H9 (cell line): ENCODE data around the gene TMCC3. TPM values are rescaled to one million over a fixed set of nuclear protein-coding genes. Genes with fewer than 3 reads are reported as not detected.

Experiments
- DNase-seq: peaks from one replicate; pipeline ENCODE4 v3.0.0-alpha.2; 2017
- H2AFZ ChIP-seq: one replicate; pipeline ENCODE4 v1.6.1; 2013; ENCODE audit warnings: mild to moderate bottlenecking, low read length, control low read depth, moderate library complexity
- H2AK5ac ChIP-seq: 2 replicates; pipeline ENCODE4 v1.6.1; 2013; ENCODE audit warnings: low read length, control low read depth, mixed read lengths; ENCODE audit not compliant: insufficient read length
- H2BK120ac ChIP-seq: one replicate; pipeline ENCODE4 v1.6.1; 2013; ENCODE audit warnings: low read depth, mild to moderate bottlenecking, low read length, control low read depth, inconsistent platforms; ENCODE audit not compliant: poor library complexity, severe bottlenecking
- H2BK12ac ChIP-seq: 2 replicates; pipeline ENCODE4 v1.6.1; 2013; ENCODE audit warnings: low read length, control low read depth, mixed read lengths, low read depth; ENCODE audit not compliant: insufficient read length
- H2BK15ac ChIP-seq: 2 replicates; pipeline ENCODE4 v1.6.1; 2013; ENCODE audit warnings: low read depth, low read length, control low read depth
- H2BK20ac ChIP-seq: one replicate; pipeline ENCODE4 v1.6.1; 2013; ENCODE audit warnings: low read depth, mild to moderate bottlenecking, low read length, control low read depth, inconsistent platforms; ENCODE audit not compliant: poor library complexity, severe bottlenecking
- H2BK5ac ChIP-seq: 2 replicates; pipeline ENCODE4 v1.6.1; 2013; ENCODE audit warnings: low read length, control low read depth, mixed read lengths; ENCODE audit not compliant: insufficient read length
- H3K14ac ChIP-seq: 2 replicates; pipeline ENCODE4 v1.6.1; 2013; ENCODE audit warnings: low read length, control low read depth; ENCODE audit not compliant: insufficient read depth
- H3K18ac ChIP-seq: 2 replicates; pipeline ENCODE4 v1.6.1; 2013; ENCODE audit warnings: low read depth, mild to moderate bottlenecking, mixed read lengths, low read length, control low read depth; ENCODE audit not compliant: insufficient read length
- H3K23ac ChIP-seq: 2 replicates; pipeline ENCODE4 v1.6.1; 2013; ENCODE audit warnings: low read length, control low read depth, mixed read lengths, low read depth; ENCODE audit not compliant: insufficient read length
- H3K23me2 ChIP-seq: 2 replicates; pipeline ENCODE4 v1.6.1; 2013; ENCODE audit warnings: low read depth, mild to moderate bottlenecking, mixed read lengths, low read length, control low read depth; ENCODE audit not compliant: insufficient read length, poor library complexity, severe bottlenecking
- H3K27ac ChIP-seq: 2 replicates; pipeline ENCODE4 v1.5.1; 2013; ENCODE audit warnings: low read length, control low read depth, mixed read lengths, low read depth; ENCODE audit not compliant: insufficient read length
- H3K27me3 ChIP-seq: 2 replicates; pipeline ENCODE4 v1.6.1; 2013; ENCODE audit warnings: low read length, control low read depth, inconsistent platforms; ENCODE audit not compliant: insufficient read depth
- H3K4ac ChIP-seq: 2 replicates; pipeline ENCODE4 v1.6.1; 2013; ENCODE audit warnings: low read depth, mild to moderate bottlenecking, control low read depth, inconsistent platforms, low read length, moderate library complexity
- H3K4me1 ChIP-seq: 2 replicates; pipeline ENCODE4 v1.6.1; 2013; ENCODE audit warnings: low read length, control low read depth, inconsistent platforms; ENCODE audit not compliant: insufficient read depth
- H3K4me2 ChIP-seq: 2 replicates; pipeline ENCODE4 v1.6.1; 2013; ENCODE audit warnings: low read length, control low read depth, mixed read lengths; ENCODE audit not compliant: insufficient read length, insufficient read depth
- H3K56ac ChIP-seq: 2 replicates; pipeline ENCODE4 v1.6.1; 2013; ENCODE audit warnings: low read depth, mild to moderate bottlenecking, mixed read lengths, low read length, control low read depth; ENCODE audit not compliant: insufficient read length
- H3K79me1 ChIP-seq: 2 replicates; pipeline ENCODE4 v1.6.1; 2013; ENCODE audit warnings: low read depth, mild to moderate bottlenecking, moderate library complexity, low read length, control low read depth, inconsistent platforms; ENCODE audit not compliant: insufficient read depth, poor library complexity, severe bottlenecking
- H3K79me2 ChIP-seq: 2 replicates; pipeline ENCODE4 v1.6.1; 2013; ENCODE audit warnings: low read length, control low read depth, inconsistent platforms; ENCODE audit not compliant: insufficient read depth
- H3K9ac ChIP-seq: 2 replicates; pipeline ENCODE4 v1.6.1; 2013; ENCODE audit warnings: low read length, control low read depth, mixed read lengths; ENCODE audit not compliant: insufficient read length; ENCODE audit errors: extremely low read depth
- H3K9me3 ChIP-seq: one replicate; pipeline ENCODE4 v1.6.1; 2013; ENCODE audit warnings: low read depth, low read length, inconsistent platforms; ENCODE audit not compliant: control insufficient read depth
- H3T11ph ChIP-seq: one replicate; pipeline ENCODE4 v1.6.1; 2013; ENCODE audit warnings: mild to moderate bottlenecking, low read length, control low read depth, inconsistent platforms
- H4K20me1 ChIP-seq: one replicate; pipeline ENCODE4 v1.6.1; 2013; ENCODE audit not compliant: control insufficient read depth, insufficient read length, insufficient read depth
- H4K5ac ChIP-seq: 2 replicates; pipeline ENCODE4 v1.6.1; 2013; ENCODE audit warnings: low read depth, mild to moderate bottlenecking, mixed read lengths, low read length, control low read depth; ENCODE audit not compliant: insufficient read length
- H4K8ac ChIP-seq: replicated peaks from 2 replicates; pipeline ENCODE4 v1.6.1; 2013; ENCODE audit warnings: low read length, control low read depth, mixed read lengths, low read depth; ENCODE audit not compliant: insufficient read length
- H4K91ac ChIP-seq: 2 replicates; pipeline ENCODE4 v1.6.1; 2013; ENCODE audit warnings: low read depth, mild to moderate bottlenecking, moderate library complexity, mixed read lengths, low read length, control low read depth; ENCODE audit not compliant: insufficient read length
- H3K27ac Mint-ChIP-seq, 3 experiments: 2 replicates in 2 of 3; 3 replicates in 1 of 3; pipeline ENCODE4 v1.8.0; 2020 to 2021; ENCODE audit warnings: mixed read lengths in 3 of 3, mild to moderate bottlenecking in 1 of 3, moderate library complexity in 1 of 3
- H3K27me3 Mint-ChIP-seq: 2 replicates; pipeline ENCODE4 v1.8.0; 2021; ENCODE audit warnings: low read depth, mild to moderate bottlenecking, moderate library complexity, mixed read lengths
- H3K36me3 Mint-ChIP-seq, 3 experiments: 2 replicates in 2 of 3; 3 replicates in 1 of 3; pipeline ENCODE4 v1.8.0; 2020 to 2021; ENCODE audit warnings: low read depth in 3 of 3, mixed read lengths in 3 of 3; ENCODE audit not compliant: insufficient read depth in 1 of 3
- H3K4me1 Mint-ChIP-seq, 2 experiments: 2 replicates each; pipeline ENCODE4 v1.8.0; 2020; ENCODE audit warnings: mixed read lengths in 2 of 2
- H3K4me3 Mint-ChIP-seq, 2 experiments: 2 replicates in 1 of 2; 3 replicates in 1 of 2; pipeline ENCODE4 v1.8.0; 2020 to 2021; ENCODE audit warnings: mild to moderate bottlenecking in 2 of 2, mixed read lengths in 2 of 2, moderate library complexity in 1 of 2
- H3K9me3 Mint-ChIP-seq, 2 experiments: 2 replicates in 1 of 2; 3 replicates in 1 of 2; pipeline ENCODE4 v1.8.0; 2020; ENCODE audit warnings: mild to moderate bottlenecking in 2 of 2, mixed read lengths in 2 of 2, moderate library complexity in 1 of 2
- CTCF ChIP-seq: fragments of 200-600 bp; sonication (generic); conservative IDR thresholded peaks from 3 replicates; pipeline ENCODE4 v1.8.0; 2021; ENCODE audit warnings: antibody characterized with exemption, mild to moderate bottlenecking
- WGBS: extraction: QIAGEN DNeasy Blood & Tissue Kit; methylation state at CpG from one replicate; pipeline ENCODE4 v1.1.7; 2013; ENCODE audit warnings: missing lambda C conversion rate, low lambda C conversion rate, mixed read lengths; ENCODE audit not compliant: insufficient read length; ENCODE audit errors: extremely low coverage; 5-methylcytosine and 5-hydroxymethylcytosine counted together
- total RNA-seq: library from RNA; stranded (reverse); gene quantifications from 2 replicates; pipeline ENCODE4 v1.2.1, GENCODE V29; 2021

The TMCC3 gene
- total RNA-seq, 1 experiment from 2014 or later: 0.87 TPM

DNA sequence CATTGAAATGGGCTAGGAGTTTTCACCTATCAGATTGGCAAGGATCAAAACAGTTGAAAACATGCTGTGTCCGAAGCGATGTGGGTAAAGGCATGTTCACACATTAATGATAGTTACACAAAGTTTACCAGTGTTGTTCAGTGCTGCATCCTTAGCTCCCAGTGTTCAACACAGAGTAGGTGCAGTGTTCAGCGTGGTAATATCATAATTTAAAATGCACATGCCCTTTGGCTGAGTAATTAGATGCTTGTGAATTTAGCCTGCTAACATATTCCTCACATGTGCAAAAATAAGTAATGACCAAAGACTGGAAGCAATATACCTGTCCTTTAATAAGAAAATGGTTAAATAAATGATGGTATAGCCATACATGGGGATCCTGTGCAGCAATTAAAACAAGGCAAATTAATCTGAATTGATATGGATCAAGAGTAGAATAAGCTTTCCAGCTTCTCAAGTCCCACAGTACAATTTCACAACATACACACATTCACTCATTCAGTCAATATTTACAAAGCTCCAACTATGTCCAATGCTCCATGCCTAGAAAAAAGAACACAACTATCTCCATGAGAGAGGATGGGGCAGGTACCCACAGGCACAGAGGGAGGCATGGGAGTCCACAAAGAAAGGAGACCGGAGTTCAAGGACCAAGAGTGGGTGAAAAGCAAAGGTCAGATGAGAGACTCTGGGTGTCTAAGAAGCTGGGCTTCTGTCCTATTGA, 12.8 kb downstream of the TMCC3 start:
- Histone ChIP-seq H2BK20ac (no peak overlapping the region), H2BK15ac (no peak overlapping the region), H3K14ac (no peak overlapping the region), H2BK120ac (no peak overlapping the region), H3K9ac (no peak overlapping the region), H3K27ac (no peak overlapping the region), H3K9me3 (no peaks in the 10 kb centered on the region), H4K20me1 (no peaks in the 10 kb centered on the region), H4K8ac (no peak overlapping the region), H3T11ph (no peak overlapping the region), H2BK5ac (no peak overlapping the region), H2AK5ac (no peak overlapping the region), H3K23ac (no peak overlapping the region), H3K4me1 (no peaks in the 10 kb centered on the region), H3K56ac (no peak overlapping the region), H2BK12ac (no peak overlapping the region), H3K79me2 (no peaks in the 10 kb centered on the region), H4K91ac (no peak overlapping the region), H3K4me2 (no peak overlapping the region), H3K79me1 (no peaks in the 10 kb centered on the region), H3K18ac (no peak overlapping the region), H4K5ac (no peak overlapping the region), H3K27me3 (no peaks in the 10 kb centered on the region), H3K23me2 (no peaks in the 10 kb centered on the region), H3K4ac (no peak overlapping the region), H2AFZ (no peak overlapping the region)
- no peak for TF ChIP-seq CTCF
- H3K4me3 Mint-ChIP-seq: no peak overlapping the region
- no peaks in the 10 kb centered on the region for H3K36me3 Mint-ChIP-seq
- no peaks in the 10 kb centered on the region for H3K4me1 Mint-ChIP-seq
- no peak for DNase-seq
- no CpG with 5 or more reads among the region's 4 CpGs for WGBS
- no peaks in the 10 kb centered on the region; the same call in 1 of the 2 replicates for H3K27me3 Mint-ChIP-seq
- H3K9me3 Mint-ChIP-seq: no peaks in the 10 kb centered on the region
- 0 out of 7 replicates have a peak overlapping the region, but pooled peaks of 1 of the 3 experiments have one; percentile 25 for H3K27ac Mint-ChIP-seq
